ENCODE data around the gene CNTN5.
"Not testable (repeated sequence)": the region's sequence is repeated elsewhere in the genome, so short reads cannot be mapped to it uniquely, and the experiment has no call there.

CNTN5 gene

GRCh38 chr11:100229086-100229485 lies 1208.3 kb downstream of the CNTN5 start:
- no peak for DNase-seq (ENCODE audit: low read depth)
- H3K4me3 ChIP-seq (ENCODE audit: low read depth, low read length) = no peak overlapping the region
- no peak for TF ChIP-seq CTCF (IDR thresholded peaks at IDR 0.05; ENCODE audit: low read depth, low read length, missing control alignments)

DNA sequence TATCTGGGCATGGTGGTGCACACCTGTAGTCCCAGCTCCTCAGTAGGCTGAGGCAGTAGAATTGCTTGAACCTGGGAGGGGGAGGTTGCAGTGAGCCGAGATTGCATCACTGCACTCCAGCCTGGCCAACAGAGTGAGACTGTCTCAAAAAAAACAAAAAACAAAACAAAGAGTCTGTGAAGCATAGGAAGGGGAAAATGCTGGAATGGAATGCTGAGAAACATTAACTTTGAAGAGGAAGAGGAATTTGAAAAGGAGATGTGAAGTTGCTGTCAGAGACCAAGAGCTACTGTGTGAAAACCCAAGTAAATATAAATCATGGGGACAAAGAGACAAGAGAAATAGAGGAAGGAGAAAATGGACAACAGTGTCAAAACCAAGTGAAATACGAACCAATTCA lies 1211.3 kb downstream of the CNTN5 start:
- H3K4me3 ChIP-seq (ENCODE audit: low read depth, low read length) = no peak overlapping the region
- no peak for TF ChIP-seq CTCF (IDR thresholded peaks at IDR 0.05; ENCODE audit: low read depth, low read length, missing control alignments)
- no peak for DNase-seq (ENCODE audit: low read depth)

DNA sequence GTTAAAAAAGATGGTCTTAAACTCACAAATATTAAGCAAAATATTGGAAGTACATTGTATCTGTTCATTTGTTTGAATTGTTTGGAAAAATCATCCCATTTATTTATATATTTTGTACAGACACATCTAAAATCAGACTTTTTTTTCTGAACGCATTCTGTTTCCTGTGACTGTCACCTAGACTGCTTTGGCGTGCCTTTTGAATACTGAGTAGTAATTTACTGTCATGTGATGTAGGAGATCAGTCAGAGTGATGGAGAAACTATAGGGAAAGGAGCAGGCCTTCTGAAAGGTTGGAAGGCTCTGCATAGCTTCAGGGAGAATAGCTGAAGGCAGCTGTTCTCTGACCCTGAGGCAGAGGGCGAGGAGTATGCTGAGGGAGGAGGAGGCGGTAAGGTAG lies 1214.3 kb downstream of the CNTN5 start:
- no peak overlapping the region for H3K4me3 ChIP-seq (ENCODE audit: low read depth, low read length)
- no peak for TF ChIP-seq CTCF (IDR thresholded peaks at IDR 0.05; ENCODE audit: low read depth, low read length, missing control alignments)
- DNase-seq (ENCODE audit: low read depth) = no peak

- no peak for TF ChIP-seq CTCF (IDR thresholded peaks at IDR 0.05; ENCODE audit: low read depth, low read length, missing control alignments)
- no peak overlapping the region for H3K4me3 ChIP-seq (ENCODE audit: low read depth, low read length)
- no peak for DNase-seq (ENCODE audit: low read depth)
Measured at GRCh38 chr11:100240025-100240539, 1219.3 kb downstream of the CNTN5 start.

- TF ChIP-seq CTCF (IDR thresholded peaks at IDR 0.05; ENCODE audit: low read depth, low read length, missing control alignments) = no peak
- DNase-seq (ENCODE audit: low read depth) = no peak
- H3K4me3 ChIP-seq (ENCODE audit: low read depth, low read length) = no peak overlapping the region
Measured at GRCh38 chr11:100247704-100248103, 1227.0 kb downstream of the CNTN5 start.

DNA sequence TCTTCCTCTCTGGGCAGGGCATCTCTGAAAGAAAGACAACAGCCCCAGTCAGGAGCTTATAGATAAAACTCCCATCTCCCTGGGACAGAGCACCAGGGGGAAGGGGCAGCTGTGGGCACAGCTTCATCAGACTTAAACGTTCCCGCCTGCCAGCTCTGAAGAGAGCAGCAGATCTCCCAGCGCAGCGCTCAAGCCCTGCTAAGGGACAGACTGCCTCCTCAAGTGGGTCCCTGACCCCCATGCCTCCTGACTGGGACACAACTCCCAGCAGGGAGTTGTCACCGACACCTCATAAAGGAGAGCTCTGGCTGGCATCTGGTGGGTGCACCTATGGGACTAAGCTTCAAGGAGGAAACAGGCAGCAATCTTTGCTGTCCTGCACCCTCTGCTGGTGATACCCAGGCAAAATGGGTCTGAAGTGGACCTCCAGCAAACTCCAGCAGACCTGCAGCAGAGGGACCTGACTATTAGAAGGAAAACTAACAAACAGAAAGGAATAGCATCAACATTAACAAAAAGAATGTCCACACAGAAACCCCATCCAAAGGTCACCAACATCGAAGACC lies 1236.6 kb downstream of the CNTN5 start:
- not testable (repeated sequence) for DNase-seq (ENCODE audit: low read depth); H3K4me3 ChIP-seq (ENCODE audit: low read depth, low read length)

GRCh38 chr11:100269516-100269915 lies 1248.8 kb downstream of the CNTN5 start:
- TF ChIP-seq CTCF (IDR thresholded peaks at IDR 0.05; ENCODE audit: low read depth, low read length, missing control alignments) = no peak
- no peak overlapping the region for H3K4me3 ChIP-seq (ENCODE audit: low read depth, low read length)
- no peak for DNase-seq (ENCODE audit: low read depth)

Measured in GM12864 (cell line).